HepG2 (cell line): ENCODE data around the gene PRMT2. TPM values are rescaled to one million over a fixed set of nuclear protein-coding genes. Genes with fewer than 3 reads are reported as not detected.

ENCODE experiments used
- ATF6 ChIP-seq: sonication (generic); formaldehyde crosslinking; conservative IDR thresholded peaks from 2 replicates; pipeline ENCODE4 v1.4.0; 2020; ENCODE audit warnings: missing genetic modification reagents
- ATRX ChIP-seq: sonication (generic); formaldehyde crosslinking; IDR thresholded peaks from 2 replicates; pipeline ENCODE4 v1.4.0; 2020; ENCODE audit warnings: missing genetic modification reagents, borderline replicate concordance
- CCAR2 ChIP-seq: fragments of 200-400 bp; formaldehyde crosslinking; optimal IDR thresholded peaks from 2 replicates; pipeline ENCODE3; 2018; ENCODE audit warnings: low read depth, mild to moderate bottlenecking, low read length, moderate library complexity
- E2F2 ChIP-seq: sonication (generic); formaldehyde crosslinking; IDR thresholded peaks from 2 replicates; pipeline ENCODE4 v1.4.0; 2020; ENCODE audit warnings: missing genetic modification reagents, borderline replicate concordance
- ETV6 ChIP-seq: sonication (generic); formaldehyde crosslinking; conservative IDR thresholded peaks from 2 replicates; pipeline ENCODE4 v1.4.0; 2020; ENCODE audit warnings: missing genetic modification reagents
- GABPA ChIP-seq, 2 experiments: IDR thresholded peaks; 2 replicates each; pipeline ENCODE4 v1.6.1; 2011 to 2016; ENCODE audit warnings: low read depth in 2 of 2, low read length in 1 of 2, missing biosample characterization in 1 of 2, missing genetic modification characterization in 1 of 2
- GZF1 ChIP-seq: sonication (generic); formaldehyde crosslinking; IDR thresholded peaks from 2 replicates; pipeline ENCODE4 v1.5.1; 2020; ENCODE audit warnings: mild to moderate bottlenecking, missing genetic modification reagents
- IRF9 ChIP-seq: sonication (generic); formaldehyde crosslinking; IDR thresholded peaks from 2 replicates; pipeline ENCODE4 v1.8.0; 2022; ENCODE audit warnings: missing genetic modification reagents, mild to moderate bottlenecking, borderline replicate concordance
- KLF11 ChIP-seq: IDR thresholded peaks from 2 replicates; pipeline ENCODE4 v1.6.1; 2016; ENCODE audit warnings: missing compliant biosample characterization
- MAF1 ChIP-seq: sonication (generic); formaldehyde crosslinking; IDR thresholded peaks from 2 replicates; pipeline ENCODE4 v1.5.0; 2020; ENCODE audit warnings: missing genetic modification reagents, borderline replicate concordance
- PAWR ChIP-seq: sonication (generic); formaldehyde crosslinking; IDR thresholded peaks from 2 replicates; pipeline ENCODE4 v1.4.0; 2020; ENCODE audit warnings: missing genetic modification reagents, mild to moderate bottlenecking, borderline replicate concordance
- PHF8 ChIP-seq: sonication (generic); formaldehyde crosslinking; IDR thresholded peaks from 2 replicates; pipeline ENCODE4 v1.5.0; 2020; ENCODE audit warnings: missing genetic modification reagents
- RBM22 ChIP-seq: fragments of 200-400 bp; formaldehyde crosslinking; optimal IDR thresholded peaks from 2 replicates; pipeline ENCODE3; 2017; ENCODE audit warnings: mild to moderate bottlenecking, low read length, moderate library complexity
- ZMYM2 ChIP-seq: sonication (generic); formaldehyde crosslinking; IDR thresholded peaks from 2 replicates; pipeline ENCODE4 v1.8.0; 2022; ENCODE audit warnings: mild to moderate bottlenecking, missing genetic modification reagents
- ZNF33B ChIP-seq: sonication (generic); formaldehyde crosslinking; IDR thresholded peaks from 2 replicates; pipeline ENCODE4 v1.5.1; 2020; ENCODE audit warnings: mild to moderate bottlenecking, missing genetic modification reagents
- ZNF546 ChIP-seq: sonication (generic); formaldehyde crosslinking; conservative IDR thresholded peaks from 2 replicates; pipeline ENCODE4 v1.8.1; 2023; ENCODE audit warnings: mild to moderate bottlenecking, missing genetic modification reagents
- polyA plus RNA-seq, 8 experiments: library from polyadenylated mRNA; depleted of rRNA in 3 of 8; stranded (reverse) in 7 of 8; unstranded in 1 of 8; fragments of >200 nt; fragmentation: Illumina TruSeq in 4 of 8; extraction: Trizol in 4 of 8; gene quantifications; 2 replicates each; pipeline versions ENCODE4 v1.2.1 to v1.2.3, GENCODE V29; 2011 to 2016; ENCODE audit warnings: low read depth in 4 of 8, missing spikeins in 1 of 8, mixed read lengths in 1 of 8; ENCODE audit not compliant: insufficient read depth in 1 of 8
- total RNA-seq, 5 experiments: library from RNA; depleted of rRNA; stranded (reverse); fragments of >200 nt; fragmentation: Illumina TruSeq; extraction: Trizol; gene quantifications; 2 replicates each; pipeline ENCODE4 v1.2.3, GENCODE V29; 2016; ENCODE audit warnings: low read depth in 1 of 5
- TF ChIP-seq, protein P1 (sequence below): sonication (generic); formaldehyde crosslinking; IDR thresholded peaks from 2 replicates; pipeline ENCODE4 v1.8.0; 2022; ENCODE audit warnings: missing genetic modification reagents, mild to moderate bottlenecking, moderate library complexity, borderline replicate concordance

The PRMT2 gene
- total and polyA plus RNA-seq, 2 of the 13 experiments (the other 11 are each of a cell fraction or from before 2014, with no cell fraction given), result 54.4 to 78.8 TPM

- peak; percentile 41; the same call in 1 of the 2 replicates for TF ChIP-seq GABPA (IDR thresholded peaks at IDR 0.05; ENCODE audit: low read depth, low read length)
- TF ChIP-seq GABPA (CRISPR knock-in tag; IDR thresholded peaks at IDR 0.05; ENCODE audit: low read depth), result peak; percentile 32; the same call in 1 of the 2 replicates
- TF ChIP-seq, protein P1, sequence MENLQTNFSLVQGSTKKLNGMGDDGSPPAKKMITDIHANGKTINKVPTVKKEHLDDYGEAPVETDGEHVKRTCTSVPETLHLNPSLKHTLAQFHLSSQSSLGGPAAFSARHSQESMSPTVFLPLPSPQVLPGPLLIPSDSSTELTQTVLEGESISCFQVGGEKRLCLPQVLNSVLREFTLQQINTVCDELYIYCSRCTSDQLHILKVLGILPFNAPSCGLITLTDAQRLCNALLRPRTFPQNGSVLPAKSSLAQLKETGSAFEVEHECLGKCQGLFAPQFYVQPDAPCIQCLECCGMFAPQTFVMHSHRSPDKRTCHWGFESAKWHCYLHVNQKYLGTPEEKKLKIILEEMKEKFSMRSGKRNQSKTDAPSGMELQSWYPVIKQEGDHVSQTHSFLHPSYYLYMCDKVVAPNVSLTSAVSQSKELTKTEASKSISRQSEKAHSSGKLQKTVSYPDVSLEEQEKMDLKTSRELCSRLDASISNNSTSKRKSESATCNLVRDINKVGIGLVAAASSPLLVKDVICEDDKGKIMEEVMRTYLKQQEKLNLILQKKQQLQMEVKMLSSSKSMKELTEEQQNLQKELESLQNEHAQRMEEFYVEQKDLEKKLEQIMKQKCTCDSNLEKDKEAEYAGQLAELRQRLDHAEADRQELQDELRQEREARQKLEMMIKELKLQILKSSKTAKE (CRISPR knock-in tag), result no peak
- no peak for TF ChIP-seq ETV6 (CRISPR knock-in tag)
- no peak for TF ChIP-seq ZNF546 (CRISPR knock-in tag)
- TF ChIP-seq GZF1, result no peak
- TF ChIP-seq ZMYM2 (CRISPR knock-in tag), result no peak
- TF ChIP-seq CCAR2, result no peak
- no peak for TF ChIP-seq KLF11
- no peak for TF ChIP-seq MAF1 (CRISPR knock-in tag)
- no peak for TF ChIP-seq ZNF33B
- TF ChIP-seq PHF8 (CRISPR knock-in tag), result peak; percentile 15
- TF ChIP-seq PAWR (CRISPR knock-in tag), result no peak
- TF ChIP-seq ATF6, result no peak
- TF ChIP-seq E2F2 (CRISPR knock-in tag), result no peak
- no peak for TF ChIP-seq IRF9 (CRISPR knock-in tag)
- TF ChIP-seq ATRX (CRISPR knock-in tag), result no peak
- TF ChIP-seq RBM22, result no peak
Observed at GRCh38 chr21:46666941-46667740, 31.7 kb downstream of the PRMT2 start (continued).
